GM21528 (cell line): ENCODE results near the gene BAZ1A.

Experiments used
- ATAC-seq: cut with Tn5 transposase; IDR thresholded peaks from one replicate; pipeline ENCODE4 v1.9.1; 2021; ENCODE audit warnings: mild to moderate bottlenecking, moderate library complexity; ENCODE audit not compliant: unreplicated experiment, low FRiP score

The BAZ1A gene

GRCh38 chr14:34732802-34733201, 142.4 kb downstream of the BAZ1A start:
- ATAC-seq = no peak

GRCh38 chr14:34723867-34724266, 151.3 kb downstream of the BAZ1A start:
- no peak for ATAC-seq

GRCh38 chr14:34722723-34723545, 152.2 kb downstream of the BAZ1A start:
- ATAC-seq = no peak

GRCh38 chr14:34721129-34721528, 154.0 kb downstream of the BAZ1A start:
- ATAC-seq = no peak

- no peak for ATAC-seq
Observed at GRCh38 chr14:34718750-34719304, 156.3 kb downstream of the BAZ1A start.

- ATAC-seq = no peak
Observed at GRCh38 chr14:34715127-34715863, 159.9 kb downstream of the BAZ1A start.

GRCh38 chr14:34714320-34715126, 160.6 kb downstream of the BAZ1A start, which contains the start of gene CFL2:
CFL2 (minus strand) TSS chr14:34714593; CDS start chr14:34714540, 53 bp downstream.
- peak; percentile 83 for ATAC-seq

GRCh38 chr14:34713681-34714319, 161.4 kb downstream of the BAZ1A start:
- peak; percentile 21 for ATAC-seq

- ATAC-seq = no peak
Observed at GRCh38 chr14:34713122-34713680, 162.0 kb downstream of the BAZ1A start.

- ATAC-seq = no peak
Observed at GRCh38 chr14:34711796-34712712, 163.1 kb downstream of the BAZ1A start.

- peak; percentile 50 for ATAC-seq
Observed at GRCh38 chr14:34711169-34711568, 164.0 kb downstream of the BAZ1A start.

- no peak for ATAC-seq
Observed at GRCh38 chr14:34710744-34711143, 164.4 kb downstream of the BAZ1A start.

GRCh38 chr14:34710006-34710405, 165.2 kb downstream of the BAZ1A start:
- ATAC-seq = no peak

GRCh38 chr14:34707722-34708121, 167.4 kb downstream of the BAZ1A start:
- no peak for ATAC-seq
